GM12878 (cell line): ENCODE results near the gene OTOG. TPM values are rescaled to one million over a fixed set of nuclear protein-coding genes. Genes with fewer than 3 reads are reported as not detected.

ENCODE experiments used
- ATAC-seq: fragments of 200-7000 bp; cut with Tn5 transposase; 3 replicates; pipeline ENCODE4 v1.9.1; 2020; ENCODE audit warnings: mild to moderate bottlenecking, moderate library complexity
- BruUV-seq: library from RNA; stranded (reverse); fragments of 400-500 nt; replicated peaks from 2 replicates; lab custom pipeline; 2021; lab: Mats Ljungman, UMichigan
- CTCF ChIA-PET: fragments of 300-600 bp; sonication (Branson Sonifier 250); formaldehyde crosslinking; extraction: SDS; loops from one replicate; lab custom pipeline; 2021; ENCODE audit warnings: inconsistent platforms; lab: Yijun Ruan, JAX
- POLR2A ChIA-PET: fragments of 350-600 bp; formaldehyde crosslinking; extraction: SDS; loops from one replicate; lab custom pipeline; 2021; ENCODE audit warnings: inconsistent platforms; lab: Charles Lee
- RAD21 ChIA-PET: fragments of 300-600 bp; sonication (Branson Sonifier 250); formaldehyde crosslinking; loops from one replicate; lab custom pipeline; 2023; ENCODE audit warnings: antibody characterized with exemption; ENCODE audit not compliant: unreplicated experiment; lab: Charles Lee
- SMC1A ChIA-PET: fragments of 300-600 bp; sonication (Branson Sonifier 250); formaldehyde crosslinking; loops from one replicate; lab custom pipeline; 2023; ENCODE audit not compliant: unreplicated experiment, uncharacterized antibody; lab: Charles Lee
- DNase-seq: peaks from one replicate; pipeline ENCODE4 v3.0.0-alpha.2; 2011; ENCODE audit warnings: low read depth, low spot score
- FAIRE-seq: peaks from 3 replicates; lab custom pipeline; 2011; peaks lifted over from hg19 to GRCh38; lab: Jason Lieb, UNC
- H2AFZ ChIP-seq: 2 replicates; pipeline ENCODE4 v1.6.0; 2011; ENCODE audit warnings: low read depth, low read length, control low read depth; ENCODE audit not compliant: control insufficient read depth
- H3K27ac ChIP-seq: 2 replicates; pipeline ENCODE4 v1.5.1; 2011; ENCODE audit warnings: control low read depth; ENCODE audit not compliant: control insufficient read depth, insufficient read depth
- H3K27me3 ChIP-seq, 2 experiments: replicated peaks in 1 of 2; 2 replicates each; pipeline versions ENCODE4 v1.6.0 to v1.6.1; 2011; ENCODE audit warnings: low read length in 1 of 2; ENCODE audit not compliant: control insufficient read depth in 2 of 2, insufficient read depth in 2 of 2
- H3K36me3 ChIP-seq, 2 experiments: 2 replicates each; pipeline ENCODE4 v1.5.1; 2011; ENCODE audit warnings: low read length in 1 of 2; ENCODE audit not compliant: control insufficient read depth in 2 of 2, insufficient read depth in 2 of 2
- H3K4me1 ChIP-seq: 2 replicates; pipeline ENCODE4 v1.6.1; 2011; ENCODE audit warnings: mild to moderate bottlenecking, low read length, moderate library complexity, mixed read lengths; ENCODE audit not compliant: control insufficient read depth, insufficient read depth
- H3K4me2 ChIP-seq: 2 replicates; pipeline ENCODE4 v1.6.0; 2011; ENCODE audit warnings: control low read depth; ENCODE audit not compliant: control insufficient read depth, insufficient read depth
- H3K4me3 ChIP-seq: fragments of 200-600 bp; sonication (generic); 2 replicates; pipeline ENCODE4 v1.5.1; 2016
- H3K79me2 ChIP-seq: 2 replicates; pipeline ENCODE4 v1.6.0; 2011; ENCODE audit warnings: low read length; ENCODE audit not compliant: control insufficient read depth, insufficient read depth
- H3K9ac ChIP-seq: 2 replicates; pipeline ENCODE4 v1.8.0; 2011; ENCODE audit warnings: low read length, control low read depth, mixed read lengths; ENCODE audit not compliant: control insufficient read depth, insufficient read depth
- H3K9me3 ChIP-seq: replicated peaks from 3 replicates; pipeline ENCODE4 v1.5.1; 2011; ENCODE audit warnings: mild to moderate bottlenecking, low read length; ENCODE audit not compliant: control insufficient read depth, insufficient read depth
- H4K20me1 ChIP-seq: 2 replicates; pipeline ENCODE4 v1.6.0; 2011; ENCODE audit not compliant: control insufficient read depth, insufficient read depth
- HDAC6 ChIP-seq: fragments of 200-600 bp; sonication (generic); IDR thresholded peaks from one replicate; pipeline ENCODE4 v1.8.0; 2017; ENCODE audit warnings: antibody characterized with exemption; ENCODE audit not compliant: unreplicated experiment
- WGBS: methylation state at CpG from one replicate; pipeline ENCODE4 v1.1.6; 2016; ENCODE audit warnings: low lambda C conversion rate; ENCODE audit not compliant: insufficient replicate concordance, insufficient coverage; ENCODE audit errors: missing lambda C conversion rate; 5-methylcytosine and 5-hydroxymethylcytosine counted together
- in situ Hi-C: fragments of 300-500 bp; cut with MboI; formaldehyde crosslinking; loops from 9 replicates; pipeline ENCODE4 v1.14.3; 2018; ENCODE audit warnings: mixed read lengths
- intact Hi-C: fragments of 100-400 bp; cut with micrococcal nuclease; formaldehyde crosslinking; loops from one replicate; pipeline ENCODE4 v1.14.2; 2022; ENCODE audit not compliant: unreplicated experiment
- polyA plus RNA-seq, 11 experiments: library from polyadenylated mRNA; depleted of rRNA in 4 of 11; unstranded in 6 of 11; stranded (reverse) in 5 of 11; fragments of >200 nt; fragmentation: Nextera tagmentation in 4 of 11; fragmentation: Illumina TruSeq in 1 of 11; extraction: Ambion mirVana in 4 of 11; extraction: Trizol in 1 of 11; gene quantifications; 1 replicate in 1 of 11; 2 replicates in 10 of 11; pipeline versions ENCODE4 v1.2.1 to v1.2.3, GENCODE V29; 2011 to 2016; ENCODE audit warnings: inconsistent platforms in 2 of 11, missing spikeins in 2 of 11, low read depth in 1 of 11
- total RNA-seq, 4 experiments: library from RNA; depleted of rRNA in 3 of 4; stranded (reverse); fragments of >200 nt in 3 of 4; fragmentation: Illumina TruSeq in 1 of 4; extraction: Trizol in 1 of 4; gene quantifications; 2 replicates each; pipeline versions ENCODE4 v1.2.1 to v1.2.3, GENCODE V29; 2013 to 2021
- TF ChIP-seq, protein P1 (sequence below): fragments of 450-650 bp; formaldehyde crosslinking; IDR thresholded peaks from 2 replicates; pipeline ENCODE4 v1.4.0; 2022; ENCODE audit warnings: mild to moderate bottlenecking, moderate library complexity

The OTOG gene
- total and polyA plus RNA-seq, 10 of the 15 experiments (the other 5 are each of a cell fraction or from before 2014, with no cell fraction given) = not detected

DNA sequence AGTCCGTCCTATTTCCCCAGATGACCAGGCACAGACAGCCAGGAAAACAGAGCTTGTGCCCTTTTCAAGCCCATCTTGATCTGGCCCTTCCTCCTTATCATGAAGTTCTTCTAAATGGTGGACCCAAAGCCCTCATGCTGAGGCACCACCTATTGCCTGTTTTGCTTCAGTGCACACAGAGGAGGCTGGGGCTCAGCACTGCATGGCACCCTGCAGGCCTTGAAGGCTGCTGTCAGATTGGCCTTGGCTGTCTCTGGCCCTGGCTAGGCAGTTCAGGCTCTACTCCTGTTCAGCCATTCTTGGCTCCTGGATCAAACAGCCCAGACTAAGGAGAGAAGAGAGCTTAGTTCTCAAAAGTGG is 49.2 kb downstream of the OTOG start:
- TF ChIP-seq, protein P1, sequence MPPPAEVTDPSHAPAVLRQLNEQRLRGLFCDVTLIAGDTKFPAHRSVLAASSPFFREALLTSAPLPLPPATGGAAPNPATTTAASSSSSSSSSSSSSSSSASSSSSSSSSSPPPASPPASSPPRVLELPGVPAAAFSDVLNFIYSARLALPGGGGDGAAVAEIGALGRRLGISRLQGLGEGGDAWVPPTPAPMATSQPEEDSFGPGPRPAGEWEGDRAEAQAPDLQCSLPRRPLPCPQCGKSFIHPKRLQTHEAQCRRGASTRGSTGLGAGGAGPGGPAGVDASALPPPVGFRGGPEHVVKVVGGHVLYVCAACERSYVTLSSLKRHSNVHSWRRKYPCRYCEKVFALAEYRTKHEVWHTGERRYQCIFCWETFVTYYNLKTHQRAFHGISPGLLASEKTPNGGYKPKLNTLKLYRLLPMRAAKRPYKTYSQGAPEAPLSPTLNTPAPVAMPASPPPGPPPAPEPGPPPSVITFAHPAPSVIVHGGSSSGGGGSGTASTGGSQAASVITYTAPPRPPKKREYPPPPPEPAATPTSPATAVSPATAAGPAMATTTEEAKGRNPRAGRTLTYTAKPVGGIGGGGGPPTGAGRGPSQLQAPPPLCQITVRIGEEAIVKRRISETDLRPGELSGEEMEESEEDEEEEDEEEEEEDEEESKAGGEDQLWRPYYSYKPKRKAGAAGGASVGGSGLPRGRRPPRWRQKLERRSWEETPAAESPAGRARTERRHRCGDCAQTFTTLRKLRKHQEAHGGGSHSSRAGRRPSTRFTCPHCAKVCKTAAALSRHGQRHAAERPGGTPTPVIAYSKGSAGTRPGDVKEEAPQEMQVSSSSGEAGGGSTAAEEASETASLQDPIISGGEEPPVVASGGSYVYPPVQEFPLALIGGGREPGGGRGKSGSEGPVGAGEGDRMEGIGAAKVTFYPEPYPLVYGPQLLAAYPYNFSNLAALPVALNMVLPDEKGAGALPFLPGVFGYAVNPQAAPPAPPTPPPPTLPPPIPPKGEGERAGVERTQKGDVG (CRISPR knock-in tag) = no peak
- TF ChIP-seq HDAC6 = no peak
- Histone ChIP-seq H3K27ac (no peak overlapping the region), H3K9me3 (no peaks in the 10 kb centered on the region; the same call in 2 of the 3 replicates), H3K4me1 (no peaks in the 10 kb centered on the region), H2AFZ (no peak overlapping the region), H3K27me3 (no peaks in the 10 kb centered on the region; a peak in 1 of 4 replicates), H3K9ac (no peak overlapping the region), H4K20me1 (peaks cover 2% of the 10 kb centered on the region; the same call in 1 of the 2 replicates), H3K79me2 (no peaks in the 10 kb centered on the region), H3K36me3 (no peaks in the 10 kb centered on the region), H3K4me2 (no peak overlapping the region), H3K4me3 (no peak overlapping the region)
- in situ Hi-C loops = loop anchor here (5.0 kb wide), 1 partner anchor 381 kb away; no protein-coding TSS in a partner anchor
- DNase-seq (no peak), ATAC-seq (no peak), FAIRE-seq (no peak)
- WGBS = 0% methylated on average over 1 of the region's 1 CpG
- ChIA-PET RAD21 (interaction anchor here (1.3 kb wide), 1 partner anchor 135 kb away, joined by 3 read pairs; no protein-coding TSS in a partner anchor), CTCF (interaction anchor here (1.1 to 2.8 kb wide), 3 partner anchors 135 to 382 kb away, joined by 3 to 13 read pairs (median 4); no protein-coding TSS in a partner anchor), SMC1A (interaction anchor here (3.5 kb wide), 1 partner anchor 383 kb away, joined by 16 read pairs; no protein-coding TSS in a partner anchor), POLR2A (no interaction called here)
- intact Hi-C loops = no loop called here
- no TSS peak for BruUV-seq
